DND-41 (cell line): ENCODE results near the gene TULP4.

Experiments
- ATAC-seq: fragments of 200-7000 bp; cut with Tn5 transposase; 3 replicates; pipeline ENCODE4 v1.9.1; 2021; ENCODE audit warnings: low read depth; ENCODE audit not compliant: insufficient read depth
- DNase-seq: peaks from one replicate; pipeline ENCODE4 v3.0.0-alpha.2; 2020
- H2AFZ ChIP-seq: 2 replicates; pipeline ENCODE4 v1.6.0; 2012; ENCODE audit warnings: low read depth, low read length
- H3K27ac ChIP-seq: 2 replicates; pipeline ENCODE4 v1.5.1; 2012; ENCODE audit warnings: low read length, inconsistent platforms
- H3K27me3 ChIP-seq: fragments of 200-600 bp; sonication (generic); 2 replicates; pipeline ENCODE4 v1.6.0; 2012; ENCODE audit warnings: low read length, mild to moderate bottlenecking, inconsistent platforms; ENCODE audit not compliant: insufficient read depth, poor library complexity
- H3K36me3 ChIP-seq: 2 replicates; pipeline ENCODE4 v1.5.1; 2012; ENCODE audit warnings: low read length, inconsistent platforms; ENCODE audit not compliant: insufficient read depth
- H3K4me1 ChIP-seq: 2 replicates; pipeline ENCODE4 v1.5.1; 2012; ENCODE audit warnings: mild to moderate bottlenecking, low read length; ENCODE audit not compliant: insufficient read depth
- H3K4me2 ChIP-seq: 2 replicates; pipeline ENCODE4 v1.6.0; 2012; ENCODE audit warnings: mild to moderate bottlenecking, moderate library complexity, low read length, inconsistent platforms; ENCODE audit not compliant: insufficient read depth
- H3K4me3 ChIP-seq, 2 experiments: fragments of 200-600 bp in 1 of 2; shearing (Covaris generic) in 1 of 2; 2 replicates each; pipeline ENCODE4 v1.5.1; 2012 to 2016; ENCODE audit warnings: inconsistent platforms in 2 of 2, low read length in 2 of 2, mild to moderate bottlenecking in 2 of 2, low read depth in 1 of 2, moderate library complexity in 1 of 2
- H3K79me2 ChIP-seq: 2 replicates; pipeline ENCODE4 v1.6.0; 2012; ENCODE audit warnings: low read length, inconsistent platforms; ENCODE audit not compliant: insufficient read depth
- H3K9ac ChIP-seq: 2 replicates; pipeline ENCODE4 v1.6.0; 2012; ENCODE audit warnings: low read depth, mild to moderate bottlenecking, inconsistent platforms, low read length, moderate library complexity
- H3K9me3 ChIP-seq: 2 replicates; pipeline ENCODE4 v1.5.1; 2012; ENCODE audit warnings: low read length, moderate library complexity, mild to moderate bottlenecking, inconsistent platforms; ENCODE audit not compliant: insufficient read depth, severe bottlenecking
- H4K20me1 ChIP-seq: 2 replicates; pipeline ENCODE4 v1.6.0; 2012; ENCODE audit warnings: low read length; ENCODE audit not compliant: insufficient read depth
- EZH2 ChIP-seq: IDR thresholded peaks from 3 replicates; pipeline ENCODE4 v1.6.1; 2012; ENCODE audit warnings: borderline replicate concordance, low read depth, mild to moderate bottlenecking, moderate library complexity, low read length, inconsistent platforms; ENCODE audit not compliant: severe bottlenecking
- TF ChIP-seq, protein P1 (sequence below): IDR thresholded peaks from 2 replicates; pipeline ENCODE4 v1.5.1; 2012; ENCODE audit warnings: borderline replicate concordance, low read length, moderate library complexity, mild to moderate bottlenecking; ENCODE audit not compliant: poor library complexity, severe bottlenecking; ENCODE audit errors: extremely low read depth

TULP4 gene

DNA sequence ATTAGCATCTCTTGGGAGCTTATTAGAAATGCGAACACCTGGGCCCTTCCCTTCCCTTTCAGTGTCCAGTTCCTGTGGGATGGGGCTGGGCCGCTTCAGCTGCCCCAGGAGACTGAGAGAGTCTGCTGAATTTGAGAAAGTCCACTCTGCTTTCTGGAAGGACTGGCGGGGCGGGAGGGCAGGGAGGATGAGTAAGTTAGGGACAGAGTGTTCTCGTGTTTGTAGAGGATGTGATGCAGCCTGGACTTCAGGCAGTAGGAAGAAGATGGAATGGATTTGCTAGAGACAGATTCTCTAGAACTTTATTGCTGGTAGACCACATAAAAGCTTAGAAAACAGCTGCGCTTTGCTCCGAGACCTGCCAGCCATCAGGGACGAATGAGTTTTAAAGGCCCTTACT is 1.1 kb upstream of the TULP4 start:
- Histone ChIP-seq H3K27ac (no peak overlapping the region), H3K9me3 (no peaks in the 10 kb centered on the region), H3K4me3 (no peak overlapping the region), H3K4me2 (no peak overlapping the region), H3K4me1 (no peaks in the 10 kb centered on the region), H3K79me2 (peaks cover 6% of the 10 kb centered on the region), H3K9ac (no peak overlapping the region), H3K27me3 (no peaks in the 10 kb centered on the region), H3K36me3 (peaks cover 41% of the 10 kb centered on the region), H4K20me1 (0 out of 2 replicates have a peak, but pooled peaks cover 4% of the 10 kb centered on the region), H2AFZ (no peak overlapping the region)
- DNase-seq, result no peak
- TF ChIP-seq, protein P1, sequence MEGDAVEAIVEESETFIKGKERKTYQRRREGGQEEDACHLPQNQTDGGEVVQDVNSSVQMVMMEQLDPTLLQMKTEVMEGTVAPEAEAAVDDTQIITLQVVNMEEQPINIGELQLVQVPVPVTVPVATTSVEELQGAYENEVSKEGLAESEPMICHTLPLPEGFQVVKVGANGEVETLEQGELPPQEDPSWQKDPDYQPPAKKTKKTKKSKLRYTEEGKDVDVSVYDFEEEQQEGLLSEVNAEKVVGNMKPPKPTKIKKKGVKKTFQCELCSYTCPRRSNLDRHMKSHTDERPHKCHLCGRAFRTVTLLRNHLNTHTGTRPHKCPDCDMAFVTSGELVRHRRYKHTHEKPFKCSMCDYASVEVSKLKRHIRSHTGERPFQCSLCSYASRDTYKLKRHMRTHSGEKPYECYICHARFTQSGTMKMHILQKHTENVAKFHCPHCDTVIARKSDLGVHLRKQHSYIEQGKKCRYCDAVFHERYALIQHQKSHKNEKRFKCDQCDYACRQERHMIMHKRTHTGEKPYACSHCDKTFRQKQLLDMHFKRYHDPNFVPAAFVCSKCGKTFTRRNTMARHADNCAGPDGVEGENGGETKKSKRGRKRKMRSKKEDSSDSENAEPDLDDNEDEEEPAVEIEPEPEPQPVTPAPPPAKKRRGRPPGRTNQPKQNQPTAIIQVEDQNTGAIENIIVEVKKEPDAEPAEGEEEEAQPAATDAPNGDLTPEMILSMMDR, result no peak
- TF ChIP-seq EZH2, result no peak
- ATAC-seq, result peak; percentile 56; the same call in 2 of the 3 replicates

DNA sequence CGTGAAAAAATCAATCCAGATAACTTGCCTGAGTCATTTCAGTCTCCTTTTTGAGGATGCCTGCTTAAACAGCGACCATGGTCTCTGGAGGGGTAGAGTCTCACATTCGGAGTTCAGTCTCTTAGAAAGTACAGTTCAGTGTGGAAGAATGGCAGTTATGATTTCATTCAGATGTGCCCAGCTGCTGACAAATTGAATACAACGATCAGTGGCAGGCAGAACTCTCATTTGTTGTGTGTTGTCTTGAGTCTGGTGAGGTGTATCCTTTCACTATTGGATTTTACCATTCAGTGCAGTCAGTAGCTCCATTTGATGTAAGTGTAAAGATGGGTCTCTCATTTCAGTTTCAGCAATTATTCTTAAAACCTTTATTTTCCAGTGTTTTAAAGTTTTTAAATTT is 639 bp upstream of the TULP4 start:
- no peak for DNase-seq
- no peak overlapping the region for H3K9ac ChIP-seq
- H3K4me2 ChIP-seq, result no peak overlapping the region
- peaks cover 45% of the 10 kb centered on the region for H3K36me3 ChIP-seq
- no peaks in the 10 kb centered on the region for H3K27me3 ChIP-seq
- H2AFZ ChIP-seq, result no peak overlapping the region
- H3K4me3 ChIP-seq, result no peak overlapping the region
- 0 out of 2 replicates have a peak, but pooled peaks cover 4% of the 10 kb centered on the region for H4K20me1 ChIP-seq
- H3K4me1 ChIP-seq, result no peaks in the 10 kb centered on the region
- H3K27ac ChIP-seq, result no peak overlapping the region
- no peaks in the 10 kb centered on the region for H3K9me3 ChIP-seq
- peak; percentile 40; the same call in 1 of the 3 replicates for ATAC-seq
- TF ChIP-seq, protein P1, result no peak
- no peak for TF ChIP-seq EZH2
- peaks cover 10% of the 10 kb centered on the region for H3K79me2 ChIP-seq

DNA sequence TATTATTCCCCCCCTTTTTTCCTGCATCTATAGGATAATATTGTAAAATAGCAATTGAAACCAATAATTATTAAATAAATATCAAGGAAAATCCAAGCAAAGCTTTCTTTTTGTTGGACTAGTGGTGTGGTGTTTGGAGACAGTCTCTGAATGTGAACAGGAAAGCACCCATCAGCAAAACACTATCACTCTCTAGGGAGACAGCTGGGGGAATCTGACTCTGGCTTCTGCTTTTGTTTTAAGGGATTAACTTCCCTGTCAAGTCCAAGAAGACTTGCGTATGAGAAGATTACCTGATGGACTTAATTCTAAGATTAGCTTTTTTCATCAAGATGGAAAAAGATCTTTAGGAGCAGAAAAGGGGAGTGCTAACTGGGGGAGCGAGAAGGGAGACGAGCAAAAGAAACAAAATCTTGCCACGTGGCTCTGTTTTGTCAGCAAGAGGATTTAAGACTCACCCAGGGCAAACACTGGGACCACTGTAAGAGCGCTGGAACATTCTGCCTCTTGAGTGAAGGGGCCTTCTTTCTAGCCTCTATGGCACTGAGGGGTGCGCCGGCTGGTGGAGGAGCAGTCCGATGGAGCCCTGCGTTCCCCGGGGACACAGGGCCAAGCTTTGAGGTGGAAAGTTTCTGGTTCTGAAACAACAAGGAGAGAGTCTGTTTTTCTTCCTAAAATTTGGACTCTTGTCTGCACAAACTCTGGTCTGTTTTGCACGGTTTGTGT is 570 bp downstream of the TULP4 start:
- H3K36me3 ChIP-seq, result peaks cover 47% of the 10 kb centered on the region
- H3K27ac ChIP-seq, result no peak overlapping the region
- H4K20me1 ChIP-seq, result 0 out of 2 replicates have a peak, but pooled peaks cover 4% of the 10 kb centered on the region
- no peaks in the 10 kb centered on the region for H3K27me3 ChIP-seq
- ATAC-seq (no peak), DNase-seq (no peak)
- H3K9me3 ChIP-seq, result no peaks in the 10 kb centered on the region
- H3K4me2 ChIP-seq, result no peak overlapping the region
- no peak overlapping the region for H3K4me3 ChIP-seq
- H3K79me2 ChIP-seq, result peaks cover 9% of the 10 kb centered on the region
- H3K4me1 ChIP-seq, result no peaks in the 10 kb centered on the region
- no peak overlapping the region for H3K9ac ChIP-seq
- no peak overlapping the region for H2AFZ ChIP-seq
- no peak for TF ChIP-seq EZH2
- TF ChIP-seq, protein P1, result no peak
